IPS-NIHi11 (cell line): ENCODE measurements around the gene TBC1D9B.

ENCODE experiments used
- DNase-seq: peaks from one replicate; pipeline ENCODE4 v3.0.0; 2012; ENCODE audit warnings: mixed read lengths, low spot score

Gene TBC1D9B

GRCh38 chr5:179820483-179821297 is 87.0 kb downstream of the TBC1D9B start, which contains the start of gene SQSTM1:
SQSTM1 (plus strand) TSS chr5:179820905; CDS start chr5:179820937, 32 bp downstream.
- peak; percentile 88 for DNase-seq

- DNase-seq: no peak
Measured at GRCh38 chr5:179820127-179820482, 87.6 kb downstream of the TBC1D9B start.

GRCh38 chr5:179819296-179820126 is 88.2 kb downstream of the TBC1D9B start:
- peak; percentile 60 for DNase-seq

GRCh38 chr5:179818746-179819295 is 88.9 kb downstream of the TBC1D9B start:
- peak; percentile 71 for DNase-seq

GRCh38 chr5:179817890-179818745 is 89.6 kb downstream of the TBC1D9B start:
- DNase-seq: no peak

- no peak for DNase-seq
Measured at GRCh38 chr5:179817470-179817840, 90.2 kb downstream of the TBC1D9B start.

GRCh38 chr5:179816796-179817469 is 90.8 kb downstream of the TBC1D9B start:
- no peak for DNase-seq

GRCh38 chr5:179816401-179816795 is 91.3 kb downstream of the TBC1D9B start:
- DNase-seq: no peak

- DNase-seq: no peak
Measured at GRCh38 chr5:179815491-179816249, 92.0 kb downstream of the TBC1D9B start.

GRCh38 chr5:179814090-179814489 is 93.6 kb downstream of the TBC1D9B start:
- no peak for DNase-seq

GRCh38 chr5:179812997-179813607 is 94.6 kb downstream of the TBC1D9B start:
- no peak for DNase-seq

GRCh38 chr5:179812135-179812825 is 95.4 kb downstream of the TBC1D9B start:
- DNase-seq: no peak
